Endothelial cell (in vitro differentiated cells): Measurements from ENCODE around the gene GPR176. TPM values are rescaled to one million over a fixed set of nuclear protein-coding genes. Genes with fewer than 3 reads are reported as not detected.

Experiments
- DNase-seq: peaks from one replicate; pipeline ENCODE4 v3.0.0; 2021; ENCODE audit warnings: low spot score
- H3K27ac Mint-ChIP-seq: one replicate; pipeline ENCODE4 v1.8.0; 2021; ENCODE audit warnings: mixed read lengths, inconsistent platforms; ENCODE audit not compliant: unreplicated experiment
- H3K27me3 Mint-ChIP-seq: one replicate; pipeline ENCODE4 v1.8.0; 2021; ENCODE audit warnings: mild to moderate bottlenecking, moderate library complexity, mixed read lengths, inconsistent platforms; ENCODE audit not compliant: unreplicated experiment
- H3K36me3 Mint-ChIP-seq: one replicate; pipeline ENCODE4 v1.8.0; 2021; ENCODE audit warnings: mild to moderate bottlenecking, low read depth, mixed read lengths, inconsistent platforms; ENCODE audit not compliant: unreplicated experiment
- H3K4me1 Mint-ChIP-seq: one replicate; pipeline ENCODE4 v1.8.0; 2021; ENCODE audit warnings: mild to moderate bottlenecking, mixed read lengths, inconsistent platforms; ENCODE audit not compliant: unreplicated experiment
- H3K4me3 Mint-ChIP-seq: one replicate; pipeline ENCODE4 v1.8.0; 2021; ENCODE audit warnings: mild to moderate bottlenecking, mixed read lengths, inconsistent platforms; ENCODE audit not compliant: unreplicated experiment
- H3K9me3 Mint-ChIP-seq: one replicate; pipeline ENCODE4 v1.8.0; 2021; ENCODE audit warnings: mixed read lengths, inconsistent platforms; ENCODE audit not compliant: unreplicated experiment
- total RNA-seq: library from RNA; stranded (reverse); fragmentation: NEBNext Ultra II Directional; extraction: Animal tissue kit (Norgen Biotek cat#: 25700); gene quantifications from one replicate; pipeline ENCODE4 v1.2.1, GENCODE V29; 2021; ENCODE audit not compliant: unreplicated experiment
- TF ChIP-seq, protein P1 (sequence below): fragments of 200-600 bp; sonication (generic); IDR thresholded peaks from one replicate; pipeline ENCODE4 v1.5.0; 2021; ENCODE audit warnings: antibody characterized with exemption; ENCODE audit not compliant: unreplicated experiment

GPR176 gene
- total RNA-seq, 1 donor from 2014 or later, result 2.4 TPM

DNA sequence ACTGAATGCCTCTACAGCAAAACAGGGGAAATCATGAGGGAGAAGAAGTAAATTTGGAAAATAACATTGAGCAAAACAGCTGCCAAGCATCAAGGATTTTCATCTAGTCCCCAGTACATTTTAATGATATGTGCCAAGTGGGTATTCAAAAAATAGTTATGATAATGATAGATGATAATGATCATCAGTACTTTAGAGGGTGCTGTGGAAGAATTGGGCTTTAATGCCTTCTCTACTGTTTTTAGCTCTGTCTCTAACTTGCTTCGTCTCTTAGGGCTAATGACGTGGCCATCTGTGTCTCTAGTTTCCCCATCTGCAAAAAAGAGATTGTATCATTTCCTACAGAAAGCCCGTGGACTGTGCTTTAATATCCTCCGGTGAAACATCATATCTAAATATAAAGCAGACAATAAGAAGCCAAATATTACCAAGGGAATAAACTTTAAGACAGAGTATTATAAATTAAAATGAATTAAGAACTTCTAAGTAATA, 127.2 kb downstream of the GPR176 start:
- no peak for DNase-seq
- Mint-ChIP-seq H3K9me3 (no peaks in the 10 kb centered on the region), H3K4me1 (peaks cover 3% of the 10 kb centered on the region), H3K27ac (no peak overlapping the region), H3K27me3 (no peaks in the 10 kb centered on the region), H3K4me3 (no peak overlapping the region), H3K36me3 (no peaks in the 10 kb centered on the region)
- TF ChIP-seq, protein P1, sequence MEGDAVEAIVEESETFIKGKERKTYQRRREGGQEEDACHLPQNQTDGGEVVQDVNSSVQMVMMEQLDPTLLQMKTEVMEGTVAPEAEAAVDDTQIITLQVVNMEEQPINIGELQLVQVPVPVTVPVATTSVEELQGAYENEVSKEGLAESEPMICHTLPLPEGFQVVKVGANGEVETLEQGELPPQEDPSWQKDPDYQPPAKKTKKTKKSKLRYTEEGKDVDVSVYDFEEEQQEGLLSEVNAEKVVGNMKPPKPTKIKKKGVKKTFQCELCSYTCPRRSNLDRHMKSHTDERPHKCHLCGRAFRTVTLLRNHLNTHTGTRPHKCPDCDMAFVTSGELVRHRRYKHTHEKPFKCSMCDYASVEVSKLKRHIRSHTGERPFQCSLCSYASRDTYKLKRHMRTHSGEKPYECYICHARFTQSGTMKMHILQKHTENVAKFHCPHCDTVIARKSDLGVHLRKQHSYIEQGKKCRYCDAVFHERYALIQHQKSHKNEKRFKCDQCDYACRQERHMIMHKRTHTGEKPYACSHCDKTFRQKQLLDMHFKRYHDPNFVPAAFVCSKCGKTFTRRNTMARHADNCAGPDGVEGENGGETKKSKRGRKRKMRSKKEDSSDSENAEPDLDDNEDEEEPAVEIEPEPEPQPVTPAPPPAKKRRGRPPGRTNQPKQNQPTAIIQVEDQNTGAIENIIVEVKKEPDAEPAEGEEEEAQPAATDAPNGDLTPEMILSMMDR, result no peak

DNA sequence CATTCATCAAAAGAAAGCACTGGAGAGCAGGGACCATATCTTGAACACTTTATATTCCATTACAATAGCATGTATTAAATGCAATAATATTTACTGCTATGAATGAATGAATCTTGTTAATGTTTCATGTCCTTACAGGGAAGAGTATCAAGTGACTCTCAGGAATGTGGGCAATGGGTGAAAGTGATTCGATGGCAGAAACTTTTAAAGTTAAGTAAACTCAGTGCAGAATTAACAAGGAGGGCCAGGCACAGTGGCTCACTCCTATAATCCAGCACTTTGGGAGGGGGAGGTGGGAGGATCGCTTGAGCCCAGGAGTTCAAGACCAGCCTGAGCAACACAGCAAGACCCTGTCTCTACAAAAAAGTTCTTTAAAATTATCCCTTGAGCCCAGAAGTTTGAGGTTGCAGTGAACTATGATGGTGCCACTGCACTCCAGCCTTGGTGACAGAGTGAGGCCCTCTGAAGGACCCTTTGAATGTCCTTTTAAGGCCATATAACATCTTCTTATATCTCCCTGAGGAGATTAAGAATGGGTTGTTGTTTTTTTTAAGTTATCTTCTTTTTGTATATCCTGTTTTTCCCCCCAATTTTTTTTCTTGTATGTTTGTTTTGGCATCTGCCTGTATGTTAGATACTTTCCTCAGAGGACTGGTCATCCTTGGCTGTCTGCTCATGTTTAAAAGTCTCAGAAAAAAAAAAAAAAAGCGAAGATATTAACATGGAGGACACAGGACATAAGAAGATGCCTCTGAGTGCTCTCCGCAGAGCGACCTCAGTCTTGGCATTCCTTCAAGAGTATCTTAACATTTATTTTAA, 127.8 kb downstream of the GPR176 start:
- Mint-ChIP-seq H3K9me3 (no peaks in the 10 kb centered on the region), H3K27ac (no peak overlapping the region), H3K4me3 (no peak overlapping the region), H3K36me3 (no peaks in the 10 kb centered on the region), H3K4me1 (peaks cover 5% of the 10 kb centered on the region), H3K27me3 (no peaks in the 10 kb centered on the region)
- TF ChIP-seq, protein P1, result no peak
- DNase-seq, result no peak

DNA sequence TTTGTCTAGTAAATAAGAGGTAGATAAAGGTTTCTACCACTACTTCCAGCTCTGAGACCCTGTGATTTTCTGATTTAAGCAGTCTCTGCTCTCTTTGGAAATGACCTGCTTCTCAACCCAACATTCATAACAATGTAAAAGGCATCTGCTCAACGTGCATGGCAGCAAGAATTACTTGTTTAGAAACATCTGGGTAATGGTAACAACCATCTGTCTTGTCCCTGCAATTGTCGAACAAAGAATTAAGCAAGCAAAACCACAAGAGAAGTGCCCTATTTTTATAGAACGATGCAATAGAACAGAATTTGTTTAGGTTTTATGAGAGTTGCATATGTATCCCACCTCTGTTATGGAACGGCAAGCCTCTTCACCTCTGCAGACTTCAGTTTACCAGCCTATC, 130.3 kb downstream of the GPR176 start:
- Mint-ChIP-seq H3K9me3 (no peaks in the 10 kb centered on the region), H3K27ac (no peak overlapping the region), H3K4me3 (no peak overlapping the region), H3K4me1 (peaks cover 19% of the 10 kb centered on the region), H3K27me3 (no peaks in the 10 kb centered on the region), H3K36me3 (no peaks in the 10 kb centered on the region)
- TF ChIP-seq, protein P1, result no peak
- no peak for DNase-seq

DNA sequence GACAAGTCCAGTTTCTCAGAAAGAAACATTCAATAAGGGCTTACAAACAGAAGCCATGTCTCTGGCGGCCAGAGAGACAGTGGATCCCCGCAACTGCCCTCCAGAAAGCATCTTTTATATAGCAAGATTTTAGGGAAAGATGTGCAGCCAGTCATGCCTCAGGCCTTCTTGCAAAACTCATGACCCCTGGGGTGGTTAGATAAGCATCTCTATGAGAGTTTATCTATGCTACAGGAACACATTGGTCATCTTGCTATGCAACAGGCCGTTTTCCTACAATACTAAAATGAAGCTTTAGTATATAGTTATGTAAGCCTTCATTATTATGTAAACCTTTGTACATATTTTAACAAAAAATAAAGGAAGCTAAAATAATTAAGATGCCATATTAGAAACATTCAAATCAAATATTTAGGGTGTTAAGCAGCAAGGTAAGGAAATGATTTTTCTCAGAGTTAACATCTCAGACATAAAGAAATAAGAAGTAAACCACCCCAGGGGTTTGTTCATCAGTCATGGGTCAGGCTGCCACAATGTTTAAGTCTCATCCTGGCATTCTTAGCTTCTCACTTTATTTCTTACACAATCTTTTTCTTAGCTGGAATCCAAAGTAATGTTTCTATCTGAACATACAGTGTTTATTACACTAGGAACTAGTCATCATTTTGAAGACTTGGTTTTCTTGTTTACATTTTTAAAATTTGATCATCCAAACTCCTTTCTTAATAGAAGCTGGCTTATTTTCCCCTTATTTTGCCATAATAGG, 131.1 kb downstream of the GPR176 start:
- no peak for DNase-seq
- H3K27ac Mint-ChIP-seq, result no peak overlapping the region
- no peaks in the 10 kb centered on the region for H3K27me3 Mint-ChIP-seq
- H3K4me3 Mint-ChIP-seq, result no peak overlapping the region
- TF ChIP-seq, protein P1, result no peak
- H3K4me1 Mint-ChIP-seq, result peaks cover 25% of the 10 kb centered on the region
- no peaks in the 10 kb centered on the region for H3K36me3 Mint-ChIP-seq
- H3K9me3 Mint-ChIP-seq, result no peaks in the 10 kb centered on the region
